Left ventricle myocardium superior (tissue), 1 donor: ENCODE results near the gene MMP24OS. TPM values are rescaled to one million over a fixed set of nuclear protein-coding genes. Genes with fewer than 3 reads are reported as not detected.
"Not testable (repeated sequence)": the region's sequence is repeated elsewhere in the genome, so short reads cannot be mapped to it uniquely, and the experiment has no call there.

ENCODE experiments used
- ATAC-seq: fragments of 200-7000 bp; cut with Tn5 transposase; one replicate; pipeline ENCODE4 v1.9.1; 2020; ENCODE audit warnings: mild to moderate bottlenecking, moderate library complexity
- DNase-seq: peaks from one replicate; pipeline ENCODE4 v3.0.0-alpha.2; 2020
- intact Hi-C: fragments of 100-400 bp; cut with micrococcal nuclease; formaldehyde crosslinking; loops from one replicate; pipeline ENCODE4 v1.11.0; 2022
- total RNA-seq: library from RNA; stranded (reverse); fragmentation: NEBNext Ultra II Directional; extraction: Animal tissue kit (Norgen Biotek cat#: 25700); gene quantifications from one replicate; pipeline ENCODE4 v1.2.1, GENCODE V29; 2021
- donor health status: DM: no; HTN: yes; CAD: no; lungs with severe emphysema.

The MMP24OS gene
- total RNA-seq, 1 donor from 2014 or later, result 48.4 TPM

- peak; percentile 74 for ATAC-seq
- DNase-seq, intact Hi-C loops: not testable (repeated sequence)
Observed at GRCh38 chr20:35262731-35263531, 15.0 kb downstream of the MMP24OS start.

GRCh38 chr20:35262321-35262720 lies 15.6 kb downstream of the MMP24OS start:
- ATAC-seq, intact Hi-C loops, DNase-seq: not testable (repeated sequence)

- no peak for DNase-seq
- no peak for ATAC-seq
- intact Hi-C loops, result no loop called here
Observed at GRCh38 chr20:35260426-35260825, 17.5 kb downstream of the MMP24OS start.

- intact Hi-C loops, result no loop called here
- DNase-seq (no peak), ATAC-seq (peak; percentile 33)
Observed at GRCh38 chr20:35257175-35257909, 20.6 kb downstream of the MMP24OS start.

- ATAC-seq (no peak), DNase-seq (no peak)
- intact Hi-C loops, result no loop called here
Observed at GRCh38 chr20:35254448-35254999, 23.4 kb downstream of the MMP24OS start.

GRCh38 chr20:35253010-35253409 lies 24.9 kb downstream of the MMP24OS start:
- DNase-seq (no peak), ATAC-seq (no peak)
- intact Hi-C loops, result no loop called here

GRCh38 chr20:35252598-35252997 lies 25.3 kb downstream of the MMP24OS start:
- intact Hi-C loops, DNase-seq, ATAC-seq: not testable (repeated sequence)

- intact Hi-C loops, result no loop called here
- no peak for ATAC-seq
- DNase-seq, result no peak
Observed at GRCh38 chr20:35252037-35252461, 25.9 kb downstream of the MMP24OS start.

- DNase-seq (no peak), ATAC-seq (no peak)
- intact Hi-C loops, result no loop called here
Observed at GRCh38 chr20:35251613-35251940, 26.3 kb downstream of the MMP24OS start.

- intact Hi-C loops, result no loop called here
- ATAC-seq, result no peak
- no peak for DNase-seq
Observed at GRCh38 chr20:35248641-35249475, 29.1 kb downstream of the MMP24OS start.

- DNase-seq (no peak), ATAC-seq (no peak)
- intact Hi-C loops, result no loop called here
Observed at GRCh38 chr20:35246723-35247122, 31.2 kb downstream of the MMP24OS start.

- no peak for DNase-seq
- no peak for ATAC-seq
- intact Hi-C loops, result no loop called here
Observed at GRCh38 chr20:35243986-35244385, 33.9 kb downstream of the MMP24OS start.

- ATAC-seq (no peak), DNase-seq (no peak)
- intact Hi-C loops, result no loop called here
Observed at GRCh38 chr20:35243317-35243716, 34.6 kb downstream of the MMP24OS start.

GRCh38 chr20:35240811-35241293 lies 37.1 kb downstream of the MMP24OS start:
- intact Hi-C loops, result no loop called here
- ATAC-seq (no peak), DNase-seq (no peak)

GRCh38 chr20:35240083-35240810 lies 37.7 kb downstream of the MMP24OS start:
- no peak for DNase-seq
- intact Hi-C loops, result no loop called here
- ATAC-seq, result no peak

GRCh38 chr20:35238735-35239134 lies 39.2 kb downstream of the MMP24OS start:
- intact Hi-C loops, result no loop called here
- DNase-seq (no peak), ATAC-seq (no peak)

GRCh38 chr20:35238170-35238569 lies 39.8 kb downstream of the MMP24OS start:
- DNase-seq (no peak), ATAC-seq (no peak)
- intact Hi-C loops, result no loop called here

- no peak for ATAC-seq
- intact Hi-C loops, result no loop called here
- no peak for DNase-seq
Observed at GRCh38 chr20:35237486-35237885, 40.4 kb downstream of the MMP24OS start.

GRCh38 chr20:35235881-35236280 lies 42.0 kb downstream of the MMP24OS start:
- intact Hi-C loops, result no loop called here
- DNase-seq, result no peak
- no peak for ATAC-seq
